GM19035 (cell line): ENCODE measurements around the gene ACYP2.

Experiments used
- ATAC-seq: cut with Tn5 transposase; IDR thresholded peaks from one replicate; pipeline ENCODE4 v1.9.1; 2021; ENCODE audit not compliant: unreplicated experiment

ACYP2 gene

GRCh38 chr2:54149638-54150441, 34.4 kb downstream of the ACYP2 start:
- no peak for ATAC-seq

DNA sequence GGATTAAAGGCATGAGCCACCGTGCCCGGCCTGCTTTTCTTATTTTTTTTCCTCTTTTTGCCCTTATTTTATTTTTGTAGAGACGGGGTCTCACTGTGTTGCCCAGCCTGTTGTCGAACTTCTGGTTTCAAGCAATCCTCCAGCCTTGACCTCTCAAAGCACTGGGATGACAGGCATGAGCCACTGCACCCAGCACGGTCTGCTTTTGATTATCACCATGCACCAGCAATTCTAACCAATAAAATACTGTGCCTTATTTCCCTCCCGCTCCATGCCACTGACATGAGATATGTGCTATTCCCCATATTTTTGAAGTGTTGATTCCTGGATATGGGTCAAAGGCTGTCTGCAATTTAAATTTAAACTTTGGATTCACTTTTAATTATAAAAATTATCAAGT, 42.9 kb downstream of the ACYP2 start:
- ATAC-seq: no peak

DNA sequence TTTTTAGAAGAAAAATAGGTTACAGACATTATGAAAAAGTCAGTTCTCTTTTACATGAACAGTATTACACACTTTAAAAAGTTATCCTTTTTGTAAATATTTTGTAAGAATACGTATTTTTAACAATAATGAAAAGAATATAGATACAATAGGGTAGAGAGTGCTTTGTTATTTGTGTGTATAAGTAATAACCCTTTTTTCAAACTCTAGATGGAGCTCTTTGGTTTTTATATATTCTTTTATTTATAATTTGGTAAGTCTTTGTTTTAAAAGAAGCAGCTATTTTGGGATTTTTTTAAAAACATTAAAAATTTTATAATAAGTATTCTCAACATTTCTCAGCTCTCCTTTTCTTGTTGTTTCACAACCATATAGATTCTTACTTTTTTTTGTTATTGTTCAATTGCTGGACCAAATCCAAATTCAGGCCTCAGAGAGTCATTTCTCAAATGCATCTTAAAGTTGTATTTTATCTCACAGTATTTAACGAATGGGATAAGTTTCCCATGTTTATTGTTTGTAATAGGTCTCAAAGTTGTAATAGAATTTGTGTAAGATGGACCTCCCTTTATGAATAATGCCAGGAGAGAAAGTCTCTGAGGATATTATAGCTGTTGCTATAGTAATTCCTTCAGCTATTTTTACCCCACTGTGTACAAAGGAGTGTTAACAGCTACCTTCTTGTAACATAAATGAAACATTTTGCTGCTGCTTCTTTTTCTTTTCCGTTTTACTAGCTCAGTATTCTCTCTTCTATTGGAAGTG, 46.4 kb downstream of the ACYP2 start:
- ATAC-seq: no peak

GRCh38 chr2:54164106-54164505, 48.7 kb downstream of the ACYP2 start:
- no peak for ATAC-seq

GRCh38 chr2:54166121-54166773, 50.8 kb downstream of the ACYP2 start:
- ATAC-seq: no peak

DNA sequence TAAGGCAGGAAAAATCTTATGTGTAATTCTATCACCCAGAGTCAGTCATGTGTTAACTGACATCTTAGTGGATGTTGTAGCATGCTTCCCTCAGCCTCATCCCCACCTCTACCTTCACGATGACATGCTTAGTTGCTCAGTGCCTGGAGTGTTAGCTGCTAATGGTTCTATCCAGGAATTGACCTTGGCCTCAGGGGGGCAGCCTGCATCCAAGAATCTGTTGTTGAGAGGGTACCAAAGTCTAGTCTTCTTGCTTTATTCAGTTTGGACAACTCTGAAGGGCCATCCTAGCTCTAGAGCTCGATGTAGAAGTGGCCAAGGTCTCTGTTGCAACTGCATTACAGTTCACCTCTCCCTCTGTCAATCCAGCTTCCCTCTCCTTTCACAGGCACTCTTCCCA, 61.2 kb downstream of the ACYP2 start:
- no peak for ATAC-seq

DNA sequence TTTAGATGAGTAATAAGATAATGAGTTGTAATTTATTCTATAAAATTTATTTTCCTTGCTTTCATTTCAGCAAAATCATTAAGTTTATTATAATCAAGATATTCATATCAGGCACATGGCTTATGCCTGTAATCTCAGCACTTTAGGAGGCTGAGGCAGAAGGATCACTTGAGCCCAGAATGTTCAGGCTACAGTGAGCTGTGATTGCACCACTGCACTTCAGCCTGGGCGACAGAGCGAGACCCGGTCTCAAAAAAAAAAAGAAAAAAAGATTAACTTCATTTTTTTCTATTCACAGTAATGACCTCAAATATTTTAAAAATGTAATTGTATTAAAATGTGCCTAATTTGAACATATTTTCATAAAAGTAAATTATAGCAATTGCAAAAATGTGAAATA, 67.9 kb downstream of the ACYP2 start:
- no peak for ATAC-seq

DNA sequence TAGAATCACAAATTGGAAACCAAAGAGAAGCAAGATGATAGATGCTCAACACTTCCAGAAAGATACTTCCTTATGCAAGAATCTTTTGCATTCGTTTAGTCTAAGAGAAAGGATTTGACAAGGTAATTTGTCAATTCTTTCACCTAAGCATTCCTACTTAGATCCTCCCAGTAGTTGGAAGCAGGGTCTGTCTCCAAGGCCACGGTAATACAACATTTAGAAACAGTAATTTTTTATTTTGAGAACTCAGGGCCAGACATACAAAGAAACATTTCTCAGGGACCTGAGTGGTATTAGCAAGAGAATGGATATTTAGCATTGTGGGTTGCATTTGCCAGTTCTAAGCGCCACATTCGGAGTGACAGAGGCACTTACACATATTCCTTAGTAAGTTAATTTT, 68.6 kb downstream of the ACYP2 start:
- ATAC-seq: no peak

GRCh38 chr2:54185105-54185504, 69.7 kb downstream of the ACYP2 start:
- ATAC-seq: no peak

- ATAC-seq: no peak
Measured at GRCh38 chr2:54187331-54187730, 71.9 kb downstream of the ACYP2 start.

- ATAC-seq: no peak
Measured at GRCh38 chr2:54189539-54189938, 74.1 kb downstream of the ACYP2 start.

DNA sequence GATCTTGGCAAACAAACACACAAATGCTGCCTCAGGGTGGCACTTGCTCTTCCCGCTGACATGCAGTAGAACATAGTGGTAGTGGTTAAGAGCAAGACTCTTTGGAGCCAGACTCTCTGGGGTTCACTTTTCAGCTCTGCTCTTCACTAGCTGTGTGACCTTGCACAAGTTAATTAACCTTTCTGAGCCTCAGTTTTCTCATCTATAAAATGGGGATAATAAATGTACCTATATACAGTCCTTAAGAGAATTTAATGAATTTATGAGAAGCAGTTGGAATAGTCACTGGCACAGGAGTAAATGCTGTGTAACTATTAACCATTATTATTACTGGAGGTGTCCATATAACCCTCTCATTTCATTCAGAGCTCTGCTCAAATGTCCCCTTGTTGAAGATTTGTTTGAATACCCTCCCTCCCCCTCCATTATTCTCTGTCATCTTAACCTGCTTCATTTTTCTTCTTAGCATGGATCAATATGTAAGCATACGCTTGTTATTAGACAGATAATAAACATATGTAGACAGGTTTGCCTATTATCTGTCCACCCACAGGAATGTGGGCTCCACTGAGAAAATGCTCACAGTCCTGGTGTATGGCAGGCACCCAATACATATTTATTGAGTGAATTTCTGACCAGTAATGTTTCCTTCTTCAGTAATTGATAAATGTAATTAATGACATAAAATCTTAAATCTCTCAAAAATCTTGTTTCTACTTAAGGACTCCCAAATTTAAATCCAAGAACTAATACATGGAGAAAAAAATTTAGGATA, 76.1 kb downstream of the ACYP2 start:
- no peak for ATAC-seq

GRCh38 chr2:54194761-54195750, 79.6 kb downstream of the ACYP2 start:
- ATAC-seq: peak; percentile 72

- no peak for ATAC-seq
Measured at GRCh38 chr2:54196646-54197045, 81.2 kb downstream of the ACYP2 start.

DNA sequence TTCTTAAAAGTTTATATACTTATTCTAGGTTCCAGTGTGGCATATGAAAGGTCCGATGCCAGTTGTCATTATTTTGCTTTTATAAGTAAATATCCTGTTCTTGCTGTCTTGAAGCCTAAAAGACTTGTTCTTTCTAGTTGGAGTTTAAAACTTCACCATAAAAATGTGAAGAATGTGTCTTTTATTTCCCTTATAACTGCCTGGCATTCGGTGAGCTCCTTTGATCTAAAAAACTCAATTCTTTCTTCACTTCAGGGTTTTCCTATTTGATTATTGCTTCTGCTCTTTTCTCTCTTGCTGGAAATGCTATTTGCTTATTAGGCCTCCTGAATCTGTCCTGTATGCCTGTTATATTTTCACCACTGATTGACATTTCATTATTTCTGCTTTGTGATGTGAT, 89.1 kb downstream of the ACYP2 start:
- ATAC-seq: no peak

DNA sequence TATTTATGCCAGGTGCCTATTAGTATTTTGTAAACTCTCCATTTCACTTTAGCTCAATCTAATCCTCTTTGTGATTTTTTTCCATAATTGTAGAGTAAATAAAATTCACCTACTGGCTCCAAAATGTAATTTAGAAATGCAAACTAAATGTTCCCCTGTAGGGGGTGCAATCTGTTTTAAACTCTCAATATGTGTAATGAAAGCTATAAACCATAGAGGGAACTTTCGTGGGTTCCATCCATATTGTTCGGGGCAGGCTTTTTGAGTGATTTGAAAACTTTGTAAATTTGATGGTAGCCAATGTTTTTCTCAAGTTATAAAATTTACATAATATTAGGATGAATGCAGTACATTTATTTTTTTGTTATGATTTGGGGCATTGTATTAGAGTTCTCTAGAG, 91.2 kb downstream of the ACYP2 start:
- peak; percentile 55 for ATAC-seq

GRCh38 chr2:54207666-54208195, 92.3 kb downstream of the ACYP2 start:
- ATAC-seq: no peak

GRCh38 chr2:54208364-54209240, 93.2 kb downstream of the ACYP2 start:
- ATAC-seq: no peak

GRCh38 chr2:54209379-54209778, 94.0 kb downstream of the ACYP2 start:
- ATAC-seq: no peak
